Loucy (cell line): ENCODE data around the gene NCAM1.

Experiments used
- H2AFZ ChIP-seq: fragments of 200-600 bp; sonication (generic); 2 replicates; pipeline ENCODE4 v1.6.0; 2016; ENCODE audit warnings: antibody characterized with exemption, mild to moderate bottlenecking, low read length, moderate library complexity
- H3F3A ChIP-seq: fragments of 200-600 bp; 2 replicates; pipeline ENCODE4 v1.6.0; 2016; ENCODE audit warnings: antibody characterized with exemption, low read depth, mild to moderate bottlenecking
- H3K27me3 ChIP-seq: fragments of 200-600 bp; sonication (generic); 2 replicates; pipeline ENCODE4 v1.6.1; 2014; ENCODE audit warnings: low read length, mild to moderate bottlenecking; ENCODE audit not compliant: insufficient read depth, poor library complexity, severe bottlenecking
- H3K36me3 ChIP-seq: fragments of 200-600 bp; sonication (generic); 2 replicates; pipeline ENCODE4 v1.6.1; 2016; ENCODE audit warnings: low read length; ENCODE audit not compliant: insufficient read depth
- H3K4me1 ChIP-seq: fragments of 200-600 bp; sonication (generic); 2 replicates; pipeline ENCODE4 v1.5.1; 2014; ENCODE audit warnings: low read length, mild to moderate bottlenecking; ENCODE audit not compliant: insufficient read depth, poor library complexity, severe bottlenecking
- H3K4me2 ChIP-seq: fragments of 200-600 bp; sonication (generic); 2 replicates; pipeline ENCODE4 v1.6.0; 2014; ENCODE audit warnings: antibody characterized with exemption, low read length, low read depth, mild to moderate bottlenecking; ENCODE audit not compliant: poor library complexity, severe bottlenecking
- H3K4me3 ChIP-seq: fragments of 200-600 bp; sonication (generic); 2 replicates; pipeline ENCODE4 v1.5.1; 2014; ENCODE audit warnings: low read length, mild to moderate bottlenecking, mixed read lengths; ENCODE audit not compliant: poor library complexity, severe bottlenecking
- H3K79me2 ChIP-seq: fragments of 200-600 bp; sonication (generic); 2 replicates; pipeline ENCODE4 v1.6.1; 2014; ENCODE audit warnings: low read length; ENCODE audit not compliant: insufficient read depth
- H3K9ac ChIP-seq: fragments of 200-600 bp; sonication (generic); 2 replicates; pipeline ENCODE4 v1.6.0; 2014; ENCODE audit warnings: mild to moderate bottlenecking, low read depth, low read length, moderate library complexity; ENCODE audit not compliant: poor library complexity, severe bottlenecking
- H3K9me2 ChIP-seq: fragments of 200-600 bp; sonication (generic); replicated peaks from 2 replicates; pipeline ENCODE4 v1.6.1; 2016; ENCODE audit warnings: low read depth, low read length, mixed read lengths
- H3K9me3 ChIP-seq: fragments of 200-600 bp; sonication (generic); 2 replicates; pipeline ENCODE4 v1.6.1; 2014; ENCODE audit warnings: mild to moderate bottlenecking, antibody characterized with exemption, low read length, low read depth; ENCODE audit not compliant: insufficient read depth
- H4K20me1 ChIP-seq: fragments of 200-600 bp; sonication (generic); 2 replicates; pipeline ENCODE4 v1.6.0; 2014; ENCODE audit warnings: antibody characterized with exemption, low read length, mild to moderate bottlenecking; ENCODE audit not compliant: insufficient read depth, poor library complexity, severe bottlenecking
- CTCF ChIP-seq: fragments of 200-600 bp; sonication (generic); conservative IDR thresholded peaks from 2 replicates; pipeline ENCODE4 v1.5.1; 2014; ENCODE audit warnings: mild to moderate bottlenecking, antibody characterized with exemption, low read length
- EZH2phosphoT487 ChIP-seq: fragments of 200-600 bp; IDR thresholded peaks from 2 replicates; pipeline ENCODE4 v1.6.1; 2018; ENCODE audit warnings: antibody characterized with exemption, mild to moderate bottlenecking, moderate library complexity, borderline replicate concordance

Gene NCAM1

GRCh38 chr11:113272281-113272680 is 311.1 kb downstream of the NCAM1 start:
- H3K9ac ChIP-seq = no peak overlapping the region
- no peaks in the 10 kb centered on the region for H3K9me2 ChIP-seq
- H3K4me3 ChIP-seq = no peak overlapping the region
- H3K27me3 ChIP-seq = no peaks in the 10 kb centered on the region
- H3K4me2 ChIP-seq = no peak overlapping the region
- no peaks in the 10 kb centered on the region for H3K36me3 ChIP-seq
- no peak overlapping the region for H2AFZ ChIP-seq
- H4K20me1 ChIP-seq = no peaks in the 10 kb centered on the region
- no peaks in the 10 kb centered on the region for H3F3A ChIP-seq
- TF ChIP-seq CTCF = no peak
- TF ChIP-seq EZH2phosphoT487 = no peak
- no peaks in the 10 kb centered on the region for H3K4me1 ChIP-seq
- no peaks in the 10 kb centered on the region for H3K79me2 ChIP-seq
- H3K9me3 ChIP-seq = peaks cover 4% of the 10 kb centered on the region; the same call in 1 of the 2 replicates

GRCh38 chr11:113272927-113273615 is 311.9 kb downstream of the NCAM1 start:
- Histone ChIP-seq H3K79me2 (no peaks in the 10 kb centered on the region), H3K9ac (no peak overlapping the region), H3K4me3 (no peak overlapping the region), H3K9me2 (no peaks in the 10 kb centered on the region), H2AFZ (no peak overlapping the region), H3F3A (no peaks in the 10 kb centered on the region), H3K4me2 (no peak overlapping the region), H3K27me3 (no peaks in the 10 kb centered on the region), H4K20me1 (no peaks in the 10 kb centered on the region), H3K9me3 (peaks cover 4% of the 10 kb centered on the region; the same call in 1 of the 2 replicates), H3K36me3 (no peaks in the 10 kb centered on the region), H3K4me1 (no peaks in the 10 kb centered on the region)
- no peak for TF ChIP-seq CTCF
- TF ChIP-seq EZH2phosphoT487 = no peak

- Histone ChIP-seq H3K4me3 (no peak overlapping the region), H3K9me3 (peaks cover 4% of the 10 kb centered on the region; the same call in 1 of the 2 replicates), H3K9ac (no peak overlapping the region), H3K9me2 (no peaks in the 10 kb centered on the region), H3F3A (no peaks in the 10 kb centered on the region), H2AFZ (no peak overlapping the region), H4K20me1 (no peaks in the 10 kb centered on the region), H3K79me2 (no peaks in the 10 kb centered on the region), H3K4me2 (no peak overlapping the region), H3K27me3 (no peaks in the 10 kb centered on the region), H3K4me1 (no peaks in the 10 kb centered on the region), H3K36me3 (no peaks in the 10 kb centered on the region)
- no peak for TF ChIP-seq EZH2phosphoT487
These were observed 312.5 kb downstream of the NCAM1 start for GRCh38 chr11:113273720-113274119.
